ENCODE measurements around the gene FAM3A. TPM values are rescaled to one million over a fixed set of nuclear protein-coding genes. Genes with fewer than 3 reads are reported as not detected.

FAM3A gene
- total and polyA plus RNA-seq, 2 experiments from 2014 or later: 35.7 to 43.6 TPM

- Histone ChIP-seq H3K79me2 (ENCODE audit: insufficient read depth) (peaks cover 66% of the 10 kb centered on the region), H3K36me3 (ENCODE audit: low read depth) (no peaks in the 10 kb centered on the region), H3K4me3 (peak overlapping the region; percentile 7; the same call in 1 of the 2 replicates), H3K4me1 (ENCODE audit: insufficient read depth) (peaks cover 7% of the 10 kb centered on the region; the same call in 1 of the 2 replicates), H2AFZ (no peak overlapping the region), H3K9me2 (ENCODE audit: insufficient read depth) (no peaks in the 10 kb centered on the region), H3K9me3 (ENCODE audit: low read depth) (no peaks in the 10 kb centered on the region), H3K27ac (no peak overlapping the region), H4K20me1 (ENCODE audit: insufficient read depth) (no peaks in the 10 kb centered on the region), H3K4me2 (ENCODE audit: unreplicated experiment) (no peak overlapping the region), H3K27me3 (replicated peaks; ENCODE audit: insufficient read depth) (no peaks in the 10 kb centered on the region), H3K9ac (no peak overlapping the region), H3F3A (ENCODE audit: insufficient read depth) (peaks cover 11% of the 10 kb centered on the region; the same call in 1 of the 2 replicates)
- DNase-seq: peak; percentile 31
- no peak for TF ChIP-seq EZH2 (IDR thresholded peaks at IDR 0.05; ENCODE audit: insufficient read depth, poor library complexity, severe bottlenecking)
- TF ChIP-seq EZH2phosphoT487 (IDR thresholded peaks at IDR 0.05; ENCODE audit: insufficient read depth, low read depth): no peak
- 0 to 13% methylated on average over 1 of the region's 1 CpG for WGBS, 2 experiments (ENCODE audit: low coverage in 1 of 2, low lambda C conversion rate in 2 of 2, missing lambda C conversion rate in 2 of 2)
- in situ Hi-C loops (cut with MboI): no loop called here
These were observed 33.7 kb upstream of the FAM3A start for GRCh38 chrX:154549766-154550165.

DNA sequence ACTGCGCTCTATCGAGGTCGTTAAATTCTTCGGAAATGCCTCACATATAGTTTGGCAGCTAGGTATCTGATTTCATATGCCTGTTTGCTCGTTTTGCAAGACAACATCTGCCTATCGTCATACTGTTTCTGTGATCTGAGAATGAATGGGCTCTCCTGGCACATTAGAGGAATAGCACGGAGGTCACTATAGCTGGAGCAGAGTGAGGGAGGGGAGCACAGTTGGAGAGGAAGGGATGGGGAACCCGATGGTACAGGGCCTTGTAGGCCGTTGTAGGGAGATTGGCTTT is 31.9 kb upstream of the FAM3A start:
- in situ Hi-C loops (cut with MboI): no loop called here

DNA sequence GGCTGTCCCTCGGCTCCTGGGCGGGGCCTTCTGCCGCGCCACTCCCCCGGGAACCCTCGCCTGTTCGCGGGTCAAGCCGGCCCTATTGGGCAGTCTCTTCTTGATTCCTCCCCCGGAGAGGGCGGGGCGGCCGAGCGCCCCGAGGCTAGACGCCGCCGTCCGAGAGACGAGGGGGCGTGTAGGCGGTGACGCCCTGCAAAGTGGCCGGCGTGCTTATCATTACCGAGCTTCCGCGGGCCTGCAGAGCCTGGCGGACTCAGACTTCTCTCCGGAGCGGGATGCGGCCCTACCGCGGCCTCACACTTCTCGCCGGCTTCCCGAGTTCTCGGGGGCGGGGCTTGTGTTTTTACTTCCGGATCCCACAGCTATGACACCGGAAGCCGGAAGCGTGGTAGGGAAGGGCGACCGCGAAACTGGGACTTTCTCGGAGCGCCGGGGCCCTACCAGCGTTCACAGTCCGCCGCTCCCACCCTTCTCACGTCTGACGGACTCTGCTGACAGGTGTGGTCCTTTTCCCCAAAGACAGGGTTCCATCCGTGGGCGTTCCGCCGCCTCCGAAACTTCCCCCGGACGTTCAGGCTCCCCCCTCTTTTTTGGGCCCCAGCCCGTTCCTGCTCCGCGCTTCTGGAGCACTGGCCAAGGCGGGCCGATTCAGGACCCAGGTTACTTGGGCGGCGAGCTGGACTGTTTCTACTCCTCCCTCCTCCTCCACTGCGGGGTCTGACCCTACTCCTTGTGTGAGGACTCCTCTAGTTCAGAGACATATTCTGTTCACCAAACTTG is 31.4 kb upstream of the FAM3A start, which contains the start of gene IKBKG:
Gene IKBKG, plus strand, starts transcription at position 376 of the 783 bp plus-strand sequence. CDS start 4,383 bp downstream, outside the sequence.
- no peaks in the 10 kb centered on the region for H3K36me3 ChIP-seq (ENCODE audit: low read depth)
- H3K27ac ChIP-seq: peak within 1 kb of the TSS; percentile 95
- no peaks in the 10 kb centered on the region for H3K9me2 ChIP-seq (ENCODE audit: insufficient read depth)
- peak within 1 kb of the TSS; percentile 98 for H3K9ac ChIP-seq
- H3F3A ChIP-seq (ENCODE audit: insufficient read depth): peaks cover 11% of the 10 kb centered on the region; the same call in 1 of the 2 replicates
- peak within 1 kb of the TSS; percentile 98 for H3K4me3 ChIP-seq
- 2% methylated on average over 24 of the region's 69 CpGs for WGBS, 2 experiments (ENCODE audit: low coverage in 1 of 2, low lambda C conversion rate in 2 of 2, missing lambda C conversion rate in 2 of 2)
- H3K9me3 ChIP-seq (ENCODE audit: low read depth): no peaks in the 10 kb centered on the region
- in situ Hi-C loops (cut with MboI): no loop called here
- H3K79me2 ChIP-seq (ENCODE audit: insufficient read depth): peaks cover 60% of the 10 kb centered on the region
- no peak for TF ChIP-seq EZH2 (IDR thresholded peaks at IDR 0.05; ENCODE audit: insufficient read depth, poor library complexity, severe bottlenecking)
- TF ChIP-seq EZH2phosphoT487 (IDR thresholded peaks at IDR 0.05; ENCODE audit: insufficient read depth, low read depth): no peak
- no peaks in the 10 kb centered on the region for H3K27me3 ChIP-seq (replicated peaks; ENCODE audit: insufficient read depth)
- no peaks in the 10 kb centered on the region for H4K20me1 ChIP-seq (ENCODE audit: insufficient read depth)
- peak within 1 kb of the TSS; percentile 74 for H2AFZ ChIP-seq
- DNase-seq: peak; percentile 92
- peak within 1 kb of the TSS; percentile 90 for H3K4me2 ChIP-seq (ENCODE audit: unreplicated experiment)
- H3K4me1 ChIP-seq (ENCODE audit: insufficient read depth): peaks cover 9% of the 10 kb centered on the region

More for the DNA sequence above, 31.9 kb upstream of the FAM3A start:
- peaks cover 7% of the 10 kb centered on the region; the same call in 1 of the 2 replicates for H3K4me1 ChIP-seq (ENCODE audit: insufficient read depth)
- H3K9ac ChIP-seq: peak overlapping the region; percentile 98
- H3K4me3 ChIP-seq: peak overlapping the region; percentile 98
- H3K9me3 ChIP-seq (ENCODE audit: low read depth): no peaks in the 10 kb centered on the region
- no peaks in the 10 kb centered on the region for H3K9me2 ChIP-seq (ENCODE audit: insufficient read depth)
- 0% methylated on average over 9 of the region's 9 CpGs for WGBS, 2 experiments (ENCODE audit: low coverage in 1 of 2, low lambda C conversion rate in 2 of 2, missing lambda C conversion rate in 2 of 2)
- H4K20me1 ChIP-seq (ENCODE audit: insufficient read depth): no peaks in the 10 kb centered on the region
- no peak for TF ChIP-seq EZH2phosphoT487 (IDR thresholded peaks at IDR 0.05; ENCODE audit: insufficient read depth, low read depth)
- no peak for TF ChIP-seq EZH2 (IDR thresholded peaks at IDR 0.05; ENCODE audit: insufficient read depth, poor library complexity, severe bottlenecking)
- peak; percentile 62 for DNase-seq
- H2AFZ ChIP-seq: peak overlapping the region; percentile 74
- peak overlapping the region; percentile 90 for H3K4me2 ChIP-seq (ENCODE audit: unreplicated experiment)
- H3K36me3 ChIP-seq (ENCODE audit: low read depth): no peaks in the 10 kb centered on the region
- H3K79me2 ChIP-seq (ENCODE audit: insufficient read depth): peaks cover 60% of the 10 kb centered on the region
- H3F3A ChIP-seq (ENCODE audit: insufficient read depth): peaks cover 11% of the 10 kb centered on the region; the same call in 1 of the 2 replicates
- peak overlapping the region; percentile 95 for H3K27ac ChIP-seq
- H3K27me3 ChIP-seq (replicated peaks; ENCODE audit: insufficient read depth): no peaks in the 10 kb centered on the region

GRCh38 chrX:154546354-154547244 is 30.6 kb upstream of the FAM3A start, which contains the start of gene G6PD:
G6PD (minus strand) TSS chrX:154546846; CDS start chrX:154546155, 691 bp downstream.
- no peak for TF ChIP-seq EZH2phosphoT487 (IDR thresholded peaks at IDR 0.05; ENCODE audit: insufficient read depth, low read depth)
- no peak for TF ChIP-seq EZH2 (IDR thresholded peaks at IDR 0.05; ENCODE audit: insufficient read depth, poor library complexity, severe bottlenecking)
- Histone ChIP-seq H3K27ac (peak within 1 kb of the TSS; percentile 95), H3K4me1 (ENCODE audit: insufficient read depth) (peaks cover 17% of the 10 kb centered on the region), H3K4me3 (peak within 1 kb of the TSS; percentile 98), H3K4me2 (ENCODE audit: unreplicated experiment) (peak within 1 kb of the TSS; percentile 90), H3K9me3 (ENCODE audit: low read depth) (no peaks in the 10 kb centered on the region), H2AFZ (peak within 1 kb of the TSS; percentile 74), H4K20me1 (ENCODE audit: insufficient read depth) (no peaks in the 10 kb centered on the region), H3K79me2 (ENCODE audit: insufficient read depth) (peaks cover 54% of the 10 kb centered on the region), H3K36me3 (ENCODE audit: low read depth) (no peaks in the 10 kb centered on the region), H3K9me2 (ENCODE audit: insufficient read depth) (no peaks in the 10 kb centered on the region), H3K27me3 (replicated peaks; ENCODE audit: insufficient read depth) (no peaks in the 10 kb centered on the region), H3K9ac (peak within 1 kb of the TSS; percentile 98), H3F3A (ENCODE audit: insufficient read depth) (peaks cover 11% of the 10 kb centered on the region; the same call in 1 of the 2 replicates)
- in situ Hi-C loops (cut with MboI): no loop called here
- DNase-seq: peak; percentile 73
- WGBS, 2 experiments (ENCODE audit: low coverage in 1 of 2, low lambda C conversion rate in 2 of 2, missing lambda C conversion rate in 2 of 2): 0 to 1% methylated on average over 26 to 28 of the region's 92 CpGs
